Suprapubic skin (tissue), 4 donors: ENCODE results near the gene GRIK5. TPM values are rescaled to one million over a fixed set of nuclear protein-coding genes. Genes with fewer than 3 reads are reported as not detected.
A peak's percentile ranks its signal among the peaks of the same experiment; 100 is the strongest.

Source experiments
- DNase-seq, 2 donors: peaks; one replicate each; pipeline ENCODE4 v3.0.0-alpha.2; 2019; ENCODE audit warnings: low spot score in 2 of 2
- H3K27ac ChIP-seq: fragments of 200-600 bp; sonication (generic); one replicate; pipeline ENCODE4 v1.5.1; 2019
- H3K27me3 ChIP-seq: fragments of 200-600 bp; sonication (generic); one replicate; pipeline ENCODE4 v1.5.1; 2019
- H3K36me3 ChIP-seq: fragments of 200-600 bp; sonication (generic); one replicate; pipeline ENCODE4 v1.5.1; 2019
- H3K4me1 ChIP-seq: fragments of 200-600 bp; sonication (generic); one replicate; pipeline ENCODE4 v1.5.1; 2019
- H3K4me3 ChIP-seq: fragments of 200-600 bp; sonication (generic); one replicate; pipeline ENCODE4 v1.5.1; 2019; ENCODE audit warnings: mild to moderate bottlenecking
- H3K9me3 ChIP-seq: fragments of 200-600 bp; sonication (generic); one replicate; pipeline ENCODE4 v1.5.1; 2019
- EP300 ChIP-seq: sonication (generic); formaldehyde crosslinking; IDR thresholded peaks from one replicate; pipeline ENCODE4 v1.6.1; 2017; ENCODE audit warnings: antibody characterized with exemption
- POLR2A ChIP-seq, 2 donors: fragments of 450-650 bp; IDR thresholded peaks; one replicate each; pipeline ENCODE4 v1.6.1; 2017; ENCODE audit warnings: antibody characterized with exemption in 2 of 2, mild to moderate bottlenecking in 2 of 2, moderate library complexity in 2 of 2
- POLR2AphosphoS5 ChIP-seq, 3 donors: sonication (generic); formaldehyde crosslinking; IDR thresholded peaks; one replicate each; pipeline ENCODE4 v1.6.1; 2017; ENCODE audit warnings: antibody characterized with exemption in 3 of 3
- WGBS: methylation state at CpG from one replicate; pipeline ENCODE4 v1.1.5; 2018; 5-methylcytosine and 5-hydroxymethylcytosine counted together
- total RNA-seq, 4 donors: library from RNA; depleted of rRNA; stranded (reverse); fragments of >200 nt; gene quantifications; one replicate each; pipeline ENCODE4 v1.1.0, GENCODE V29; 2016
- TF ChIP-seq, protein P1 (sequence below), 2 donors: fragments of 200-600 bp in 1 of 2; fragments of 450-650 bp in 1 of 2; sonication (generic) in 1 of 2; IDR thresholded peaks; one replicate each; pipeline ENCODE4 v1.5.1; 2016 to 2019; ENCODE audit warnings: antibody characterized with exemption in 2 of 2, mild to moderate bottlenecking in 1 of 2, moderate library complexity in 1 of 2

The GRIK5 gene
- total RNA-seq, 4 donors from 2014 or later = 0.68 to 2.3 (median 1.1) TPM

DNA sequence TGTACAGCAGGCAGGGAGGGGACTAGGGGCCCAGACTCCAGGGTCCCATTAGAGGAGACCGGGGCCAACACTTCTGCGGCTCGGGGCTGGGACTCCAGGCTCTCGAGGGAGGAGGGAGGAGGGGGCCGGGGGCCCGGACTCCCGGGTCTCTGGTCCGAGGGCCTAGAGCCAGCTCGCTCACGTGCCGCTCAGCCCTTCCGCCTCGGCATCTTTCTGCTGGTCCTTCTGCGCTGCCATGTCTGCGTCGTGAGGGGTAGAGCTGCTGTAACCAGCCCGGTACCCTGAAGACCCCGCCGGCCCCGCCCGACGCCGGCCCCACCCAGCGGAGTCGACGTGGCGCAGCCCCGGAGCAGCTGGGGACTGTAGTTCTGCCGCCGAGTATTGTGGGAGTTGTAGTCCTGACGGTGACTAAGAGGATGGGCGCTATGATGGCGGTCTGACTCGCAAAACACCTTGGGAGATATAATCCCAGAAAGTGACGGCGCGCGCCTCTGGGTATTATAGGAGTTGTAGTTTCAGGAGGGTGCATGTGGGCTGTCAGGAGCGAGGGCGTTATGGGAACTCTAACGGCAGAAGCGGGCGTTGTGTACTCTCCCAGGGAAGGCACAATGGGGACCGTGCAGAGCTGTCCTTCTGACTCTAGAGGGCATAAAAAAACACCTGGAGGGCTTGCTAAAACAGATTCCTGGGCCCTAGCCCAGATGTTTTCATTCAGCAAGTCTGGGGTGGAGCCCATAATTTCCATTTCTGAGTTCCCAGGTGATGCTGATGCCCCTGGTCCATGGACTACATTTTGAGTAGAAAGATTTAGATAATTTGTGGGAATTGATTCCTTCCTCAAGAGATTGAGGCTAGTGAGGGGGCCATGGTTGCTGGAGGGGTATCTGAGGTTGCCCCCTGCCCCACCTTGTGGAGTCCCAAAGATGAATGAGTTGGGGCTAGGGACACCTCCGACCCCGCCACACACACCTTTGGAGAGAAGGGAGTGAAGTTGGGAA is 110.7 kb downstream of the GRIK5 start, which contains the start of gene RABAC1:
Gene RABAC1, minus strand, starts transcription at position 266 of the 998 bp plus-strand sequence. Its CDS starts 29 bp downstream, at position 237.
- 14% methylated on average over 14 of the region's 46 CpGs for WGBS
- no peaks in the 10 kb centered on the region for H3K27me3 ChIP-seq
- DNase-seq = peak; percentile 91 to 93

DNA sequence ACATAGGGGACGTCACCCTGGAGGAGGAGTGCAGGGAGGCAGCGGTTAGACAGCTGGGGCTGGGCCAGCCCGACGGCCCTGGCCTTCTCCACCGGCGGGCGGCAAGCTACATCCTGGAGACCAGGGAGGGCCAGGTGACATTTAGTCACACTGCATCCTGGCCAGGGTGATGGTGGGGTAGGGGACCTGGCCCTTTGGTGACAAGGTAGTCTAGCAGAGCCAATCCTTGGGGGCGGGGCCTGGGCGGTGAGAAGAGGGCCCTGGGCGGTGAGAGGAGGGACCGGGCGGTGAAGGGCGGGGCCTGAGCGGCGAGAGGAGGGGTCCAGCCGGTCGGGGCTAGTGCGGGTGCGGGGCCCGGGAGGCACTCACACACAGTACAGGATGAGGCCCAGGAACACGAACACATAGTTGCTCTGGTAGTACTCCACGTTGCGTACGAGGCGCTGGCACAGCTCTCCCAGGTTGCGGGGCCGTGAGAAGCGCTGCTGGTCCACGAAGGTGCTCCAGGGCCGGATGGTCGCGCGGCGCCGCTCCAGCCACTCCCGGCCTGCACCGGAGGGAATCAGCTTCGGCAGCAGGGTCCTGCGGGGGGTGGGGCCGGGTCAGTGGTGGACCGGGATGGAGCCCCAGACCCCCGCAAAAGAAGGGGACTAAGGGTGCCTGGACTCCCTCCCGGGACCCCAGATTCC is 111.5 kb downstream of the GRIK5 start:
- WGBS = 1% methylated on average over 16 of the region's 43 CpGs
- DNase-seq = peak; percentile 91 to 92
- TF ChIP-seq EP300 = no peak
- TF ChIP-seq POLR2A (IDR thresholded peaks at IDR 0.05) = peak in 1 of 2 donors; percentile 41

More for the DNA sequence above, 110.7 kb downstream of the GRIK5 start, which contains the start of gene RABAC1:
- peak within 1 kb of the TSS; percentile 90 for H3K4me3 ChIP-seq
- peak within 1 kb of the TSS; percentile 87 for H3K27ac ChIP-seq
- no peaks in the 10 kb centered on the region for H3K9me3 ChIP-seq
- TF ChIP-seq EP300 (no peak), POLR2A (IDR thresholded peaks at IDR 0.05) (peak in 1 of 2 donors; percentile 33), POLR2AphosphoS5 (IDR thresholded peaks at IDR 0.05) (no peak)
- TF ChIP-seq, protein P1, sequence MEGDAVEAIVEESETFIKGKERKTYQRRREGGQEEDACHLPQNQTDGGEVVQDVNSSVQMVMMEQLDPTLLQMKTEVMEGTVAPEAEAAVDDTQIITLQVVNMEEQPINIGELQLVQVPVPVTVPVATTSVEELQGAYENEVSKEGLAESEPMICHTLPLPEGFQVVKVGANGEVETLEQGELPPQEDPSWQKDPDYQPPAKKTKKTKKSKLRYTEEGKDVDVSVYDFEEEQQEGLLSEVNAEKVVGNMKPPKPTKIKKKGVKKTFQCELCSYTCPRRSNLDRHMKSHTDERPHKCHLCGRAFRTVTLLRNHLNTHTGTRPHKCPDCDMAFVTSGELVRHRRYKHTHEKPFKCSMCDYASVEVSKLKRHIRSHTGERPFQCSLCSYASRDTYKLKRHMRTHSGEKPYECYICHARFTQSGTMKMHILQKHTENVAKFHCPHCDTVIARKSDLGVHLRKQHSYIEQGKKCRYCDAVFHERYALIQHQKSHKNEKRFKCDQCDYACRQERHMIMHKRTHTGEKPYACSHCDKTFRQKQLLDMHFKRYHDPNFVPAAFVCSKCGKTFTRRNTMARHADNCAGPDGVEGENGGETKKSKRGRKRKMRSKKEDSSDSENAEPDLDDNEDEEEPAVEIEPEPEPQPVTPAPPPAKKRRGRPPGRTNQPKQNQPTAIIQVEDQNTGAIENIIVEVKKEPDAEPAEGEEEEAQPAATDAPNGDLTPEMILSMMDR (IDR thresholded peaks at IDR 0.05) = no peak
- H3K4me1 ChIP-seq = peaks cover 22% of the 10 kb centered on the region
- peaks cover 10% of the 10 kb centered on the region for H3K36me3 ChIP-seq

DNA sequence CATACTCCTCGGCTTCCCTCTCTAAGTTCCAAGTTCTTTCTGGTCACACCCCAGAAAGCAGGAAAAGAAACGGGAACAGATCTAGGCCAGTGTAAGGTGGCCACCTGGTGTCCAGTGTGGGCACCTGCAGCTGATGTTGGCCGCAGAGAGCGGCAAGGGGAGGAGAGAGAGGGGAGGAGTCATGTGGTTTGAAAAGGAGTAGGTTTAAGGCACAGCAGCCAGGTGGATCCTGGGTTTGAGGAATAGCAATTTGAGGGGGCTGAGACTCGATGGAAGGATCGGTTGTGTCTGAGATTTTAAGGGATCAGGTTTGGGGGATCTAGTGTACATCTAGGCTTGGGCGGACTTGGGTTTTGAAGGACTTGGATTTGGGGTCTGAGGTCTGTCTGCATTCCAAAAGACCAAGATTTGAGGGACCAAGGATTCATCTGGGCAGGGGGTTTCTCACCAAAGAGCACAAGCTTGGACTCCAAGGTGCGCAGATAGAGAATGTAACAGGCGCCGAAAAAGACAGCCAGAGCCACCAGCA is 112.1 kb downstream of the GRIK5 start:
- Histone ChIP-seq H3K4me3 (peak overlapping the region; percentile 90), H3K36me3 (peaks cover 10% of the 10 kb centered on the region), H3K4me1 (peaks cover 22% of the 10 kb centered on the region), H3K9me3 (no peaks in the 10 kb centered on the region), H3K27me3 (no peaks in the 10 kb centered on the region), H3K27ac (no peak overlapping the region)
- DNase-seq = no peak
- TF ChIP-seq EP300 = no peak
- TF ChIP-seq, protein P1 (IDR thresholded peaks at IDR 0.05) = peak; percentile 58 to 73
- no peak for TF ChIP-seq POLR2AphosphoS5 (IDR thresholded peaks at IDR 0.05)
- no peak for TF ChIP-seq POLR2A (IDR thresholded peaks at IDR 0.05)
- 25% methylated on average over 10 of the region's 10 CpGs for WGBS

More for the DNA sequence above, 111.5 kb downstream of the GRIK5 start:
- Histone ChIP-seq H3K27ac (peak overlapping the region; percentile 87), H3K9me3 (no peaks in the 10 kb centered on the region), H3K4me1 (peaks cover 22% of the 10 kb centered on the region), H3K36me3 (peaks cover 10% of the 10 kb centered on the region), H3K27me3 (no peaks in the 10 kb centered on the region), H3K4me3 (peak overlapping the region; percentile 90)

DNA sequence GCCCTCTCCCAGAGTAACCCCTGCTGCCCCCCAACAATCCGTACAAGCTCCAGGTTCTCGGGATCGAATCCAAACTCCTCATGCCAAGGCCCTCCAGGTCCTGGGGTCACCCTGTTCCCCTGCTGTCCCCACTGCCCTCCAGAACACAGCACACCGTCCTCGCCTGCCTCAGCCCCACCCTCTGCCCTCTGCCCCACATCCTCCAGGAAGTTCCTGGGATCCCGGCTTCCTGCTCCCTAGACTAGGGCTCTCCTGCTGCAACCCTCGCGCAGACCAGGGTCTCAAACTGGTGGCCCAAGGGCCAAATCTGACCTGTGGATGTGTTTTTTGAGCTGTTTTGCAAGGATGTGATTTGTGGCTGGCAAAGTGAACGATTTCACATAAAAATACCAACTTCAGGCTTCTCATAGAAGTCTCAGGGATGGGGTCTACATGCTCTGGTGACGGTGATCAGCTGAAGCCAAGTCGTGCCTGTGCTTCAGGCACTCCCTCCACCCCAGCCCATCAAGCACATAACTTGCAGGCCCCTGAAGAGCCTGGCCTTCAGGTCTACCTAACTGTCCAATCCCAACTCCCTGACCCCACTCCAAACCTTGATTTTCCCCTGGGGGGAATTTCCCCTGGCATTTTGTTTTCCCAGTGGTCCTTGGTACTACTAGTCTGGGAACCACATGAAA is 112.7 kb downstream of the GRIK5 start:
- no peak for DNase-seq
- peaks cover 22% of the 10 kb centered on the region for H3K4me1 ChIP-seq
- H3K4me3 ChIP-seq = no peak overlapping the region
- H3K9me3 ChIP-seq = no peaks in the 10 kb centered on the region
- no peak for TF ChIP-seq POLR2A (IDR thresholded peaks at IDR 0.05)
- no peak overlapping the region for H3K27ac ChIP-seq
- WGBS = 84% methylated on average over 11 of the region's 11 CpGs
- peaks cover 10% of the 10 kb centered on the region for H3K36me3 ChIP-seq
- no peaks in the 10 kb centered on the region for H3K27me3 ChIP-seq

DNA sequence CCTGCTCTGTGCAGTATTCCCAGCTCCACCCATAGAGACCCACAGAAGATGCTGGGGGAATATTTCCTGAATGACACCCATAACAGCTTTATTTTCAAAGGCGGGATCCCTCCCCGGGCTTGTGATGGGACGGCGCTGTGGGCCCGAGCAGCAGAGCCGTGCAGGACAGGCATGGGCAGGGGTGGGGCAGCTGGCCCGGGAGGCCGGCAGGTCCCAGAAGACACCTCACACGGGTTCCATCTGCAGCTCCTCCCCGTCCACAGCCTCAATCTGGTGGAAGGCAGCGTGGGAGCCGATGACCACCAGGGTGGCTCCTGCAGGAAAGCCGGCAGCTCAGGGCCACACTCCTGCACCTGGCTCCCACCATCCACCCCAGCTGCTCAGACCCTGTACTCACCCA is 113.4 kb downstream of the GRIK5 start:
- DNase-seq = no peak
- Histone ChIP-seq H3K9me3 (no peaks in the 10 kb centered on the region), H3K36me3 (peaks cover 10% of the 10 kb centered on the region), H3K4me1 (peaks cover 24% of the 10 kb centered on the region), H3K4me3 (no peak overlapping the region), H3K27ac (no peak overlapping the region), H3K27me3 (no peaks in the 10 kb centered on the region)
- TF ChIP-seq POLR2AphosphoS5 (IDR thresholded peaks at IDR 0.05) (no peak), EP300 (no peak), POLR2A (IDR thresholded peaks at IDR 0.05) (no peak)
- TF ChIP-seq, protein P1 (IDR thresholded peaks at IDR 0.05) = no peak
- 93% methylated on average over 7 of the region's 13 CpGs for WGBS
